ENCODE measurements around the gene NT5DC3. TPM values are rescaled to one million over a fixed set of nuclear protein-coding genes. Genes with fewer than 3 reads are reported as not detected.

Gene NT5DC3
- total RNA-seq, 1 donor from 2014 or later, result 5.2 TPM

DNA sequence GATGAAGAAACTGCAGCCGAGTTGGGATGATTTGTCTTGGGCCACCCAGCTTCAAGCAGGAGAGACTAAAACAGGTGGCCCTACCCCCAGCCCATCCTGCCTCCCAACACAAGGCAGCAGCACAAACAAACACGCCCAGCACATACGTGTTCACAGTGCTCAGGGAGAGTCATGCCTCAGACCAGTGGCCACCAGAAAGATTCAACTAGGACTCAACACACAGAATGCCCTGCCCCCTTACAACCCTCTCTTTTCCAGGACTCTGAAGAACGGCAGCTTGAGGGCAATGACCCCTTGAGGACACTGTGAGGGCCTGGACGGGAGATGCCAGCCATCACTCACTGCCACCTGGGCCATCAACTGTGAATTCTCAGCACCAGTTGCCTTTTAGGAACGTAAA, 75.0 kb downstream of the NT5DC3 start:
- intact Hi-C loops (cut with DNase I), result no loop called here
- no peak for DNase-seq (ENCODE audit: extremely low spot score in 2 of 2)
- Histone ChIP-seq H3K9me3 (no peaks in the 10 kb centered on the region), H3K4me3 (no peak overlapping the region), H3K4me1 (no peaks in the 10 kb centered on the region), H3K36me3 (peaks cover 0 to 25% of the 10 kb centered on the region in 2 donors), H3K27me3 (no peaks in the 10 kb centered on the region), H3K27ac (no peak overlapping the region)
- no peak for TF ChIP-seq POLR2AphosphoS5 (IDR thresholded peaks at IDR 0.05; ENCODE audit: insufficient read depth in 1 of 2, low read depth in 1 of 2)
- TF ChIP-seq, protein P1, sequence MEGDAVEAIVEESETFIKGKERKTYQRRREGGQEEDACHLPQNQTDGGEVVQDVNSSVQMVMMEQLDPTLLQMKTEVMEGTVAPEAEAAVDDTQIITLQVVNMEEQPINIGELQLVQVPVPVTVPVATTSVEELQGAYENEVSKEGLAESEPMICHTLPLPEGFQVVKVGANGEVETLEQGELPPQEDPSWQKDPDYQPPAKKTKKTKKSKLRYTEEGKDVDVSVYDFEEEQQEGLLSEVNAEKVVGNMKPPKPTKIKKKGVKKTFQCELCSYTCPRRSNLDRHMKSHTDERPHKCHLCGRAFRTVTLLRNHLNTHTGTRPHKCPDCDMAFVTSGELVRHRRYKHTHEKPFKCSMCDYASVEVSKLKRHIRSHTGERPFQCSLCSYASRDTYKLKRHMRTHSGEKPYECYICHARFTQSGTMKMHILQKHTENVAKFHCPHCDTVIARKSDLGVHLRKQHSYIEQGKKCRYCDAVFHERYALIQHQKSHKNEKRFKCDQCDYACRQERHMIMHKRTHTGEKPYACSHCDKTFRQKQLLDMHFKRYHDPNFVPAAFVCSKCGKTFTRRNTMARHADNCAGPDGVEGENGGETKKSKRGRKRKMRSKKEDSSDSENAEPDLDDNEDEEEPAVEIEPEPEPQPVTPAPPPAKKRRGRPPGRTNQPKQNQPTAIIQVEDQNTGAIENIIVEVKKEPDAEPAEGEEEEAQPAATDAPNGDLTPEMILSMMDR (IDR thresholded peaks at IDR 0.05), result no peak
- TF ChIP-seq POLR2A (IDR thresholded peaks at IDR 0.05), result no peak

DNA sequence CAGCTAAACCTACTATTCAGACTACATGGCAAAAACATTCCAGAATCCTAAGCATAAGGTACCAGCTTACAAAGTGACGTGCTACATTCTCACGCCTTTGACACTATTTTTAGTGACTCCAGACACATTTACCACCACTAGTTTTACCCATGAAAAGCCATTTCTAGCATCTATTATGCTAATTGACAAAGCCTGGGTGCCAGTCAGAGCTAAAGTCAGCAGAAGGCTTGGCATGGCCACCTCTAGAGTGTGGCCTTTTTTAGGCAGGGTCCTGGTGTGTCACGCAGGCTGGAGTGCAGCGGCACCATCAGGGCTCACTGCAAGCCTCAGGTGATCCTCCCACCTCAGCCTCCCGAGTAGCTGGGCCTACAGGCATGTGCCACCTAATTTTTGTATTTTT, 75.7 kb downstream of the NT5DC3 start:
- Histone ChIP-seq H3K27ac (no peak overlapping the region), H3K4me1 (no peaks in the 10 kb centered on the region), H3K27me3 (no peaks in the 10 kb centered on the region), H3K4me3 (no peak overlapping the region), H3K9me3 (no peaks in the 10 kb centered on the region), H3K36me3 (peaks cover 0 to 21% of the 10 kb centered on the region in 2 donors)
- intact Hi-C loops (cut with DNase I), result no loop called here
- TF ChIP-seq, protein P1 (IDR thresholded peaks at IDR 0.05), result no peak
- TF ChIP-seq POLR2AphosphoS5 (IDR thresholded peaks at IDR 0.05; ENCODE audit: insufficient read depth in 1 of 2, low read depth in 1 of 2), result no peak
- no peak for DNase-seq (ENCODE audit: extremely low spot score in 2 of 2)

DNA sequence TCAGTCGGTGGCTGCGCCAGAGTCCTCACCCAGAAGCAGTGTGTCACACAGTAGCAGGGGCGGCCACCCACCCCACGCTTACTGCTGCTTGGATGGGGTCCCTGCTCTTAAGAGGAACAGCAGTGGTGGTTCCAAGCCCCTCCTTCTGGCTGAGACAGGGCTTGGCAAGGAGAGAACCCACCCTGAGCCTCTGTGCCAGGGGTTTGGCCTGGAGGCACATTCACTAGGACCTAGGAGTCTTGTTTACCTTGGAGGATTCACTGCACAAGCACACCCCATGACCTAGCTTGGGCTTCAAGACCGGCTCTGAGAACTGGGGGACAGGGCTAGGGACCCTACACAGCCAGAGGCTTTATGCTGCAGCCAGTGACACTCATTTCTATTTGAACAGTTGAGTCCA, 78.6 kb downstream of the NT5DC3 start:
- intact Hi-C loops (cut with DNase I), result no loop called here
- Histone ChIP-seq H3K27ac (no peak overlapping the region), H3K4me3 (no peak overlapping the region)

DNA sequence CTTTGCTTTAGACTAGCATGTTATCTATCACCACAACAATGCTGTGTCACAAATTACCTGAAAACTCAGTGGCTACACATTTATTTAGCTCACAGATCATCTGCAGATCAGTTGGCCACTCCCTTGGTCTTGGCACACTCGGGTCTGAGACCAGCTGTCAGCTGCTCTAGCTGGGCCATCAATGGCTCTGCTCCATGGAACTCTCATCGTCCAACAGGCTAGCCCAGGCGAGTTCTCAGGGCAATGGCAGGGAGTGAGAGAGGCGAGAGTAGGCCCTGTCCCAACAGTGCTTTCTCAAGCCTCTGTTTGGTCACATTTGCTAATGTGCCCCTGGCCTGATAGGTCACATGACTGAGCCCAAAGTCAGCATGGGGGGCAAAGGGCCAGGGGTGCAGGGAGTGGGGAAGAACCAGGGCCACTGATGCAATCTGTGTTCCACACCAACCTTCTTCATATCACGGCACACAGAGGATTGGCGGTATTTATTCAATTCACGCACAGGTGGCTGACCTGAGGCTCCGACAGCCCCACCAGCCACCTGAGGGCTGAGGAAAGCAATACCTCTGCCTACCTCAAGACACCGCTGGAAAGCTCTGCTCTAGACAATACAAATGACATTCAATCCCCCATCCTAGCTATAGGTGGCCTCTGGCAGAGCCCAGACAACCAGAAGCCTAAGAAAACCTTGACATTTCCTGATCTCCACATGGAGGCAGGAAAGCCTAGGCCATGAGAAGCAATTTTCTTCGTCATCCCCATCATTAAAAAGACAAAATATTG, 82.5 kb downstream of the NT5DC3 start:
- intact Hi-C loops (cut with DNase I), result no loop called here
- no peaks in the 10 kb centered on the region for H3K4me1 ChIP-seq
- peaks cover 0 to 3% of the 10 kb centered on the region in 2 donors for H3K36me3 ChIP-seq
- H3K9me3 ChIP-seq, result no peaks in the 10 kb centered on the region
- H3K4me3 ChIP-seq, result no peak overlapping the region
- H3K27ac ChIP-seq, result no peak overlapping the region
- TF ChIP-seq, protein P1 (IDR thresholded peaks at IDR 0.05), result no peak
- TF ChIP-seq POLR2A (IDR thresholded peaks at IDR 0.05) (no peak), POLR2AphosphoS5 (IDR thresholded peaks at IDR 0.05; ENCODE audit: insufficient read depth in 1 of 2, low read depth in 1 of 2) (no peak)
- DNase-seq (ENCODE audit: extremely low spot score in 2 of 2), result no peak
- H3K27me3 ChIP-seq, result no peaks in the 10 kb centered on the region

More for the DNA sequence above, 78.6 kb downstream of the NT5DC3 start:
- Histone ChIP-seq H3K4me1 (no peaks in the 10 kb centered on the region), H3K9me3 (no peaks in the 10 kb centered on the region), H3K36me3 (peaks cover 0 to 12% of the 10 kb centered on the region in 2 donors), H3K27me3 (no peaks in the 10 kb centered on the region)
- TF ChIP-seq, protein P1 (IDR thresholded peaks at IDR 0.05), result no peak
- TF ChIP-seq POLR2A (IDR thresholded peaks at IDR 0.05), result no peak
- no peak for TF ChIP-seq POLR2AphosphoS5 (IDR thresholded peaks at IDR 0.05; ENCODE audit: insufficient read depth in 1 of 2, low read depth in 1 of 2)
- DNase-seq (ENCODE audit: extremely low spot score in 2 of 2), result no peak

DNA sequence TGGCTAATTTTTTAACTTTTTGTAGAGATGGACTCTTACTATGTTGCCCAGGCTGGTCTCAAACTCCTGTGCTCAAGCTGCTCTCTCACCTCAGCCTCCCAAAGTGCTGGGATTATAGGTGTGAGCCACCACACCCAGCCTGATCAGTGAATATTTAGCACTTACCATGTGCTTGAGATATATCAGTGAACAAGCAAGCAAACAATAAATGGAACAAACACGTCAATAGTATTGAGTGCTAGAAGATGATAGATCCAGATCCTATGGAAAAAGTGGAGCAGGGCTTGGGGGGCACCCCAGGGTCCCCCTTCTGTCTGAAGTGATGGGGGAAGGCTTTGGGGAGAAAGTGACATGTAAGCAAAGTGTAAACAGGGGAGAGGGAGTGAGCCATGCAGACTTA, 83.8 kb downstream of the NT5DC3 start:
- no peak for TF ChIP-seq POLR2AphosphoS5 (IDR thresholded peaks at IDR 0.05; ENCODE audit: insufficient read depth in 1 of 2, low read depth in 1 of 2)
- TF ChIP-seq, protein P1 (IDR thresholded peaks at IDR 0.05), result no peak
- TF ChIP-seq POLR2A (IDR thresholded peaks at IDR 0.05), result no peak
- no peaks in the 10 kb centered on the region for H3K9me3 ChIP-seq
- no peak overlapping the region for H3K27ac ChIP-seq
- no peak for DNase-seq (ENCODE audit: extremely low spot score in 2 of 2)
- no peak overlapping the region for H3K4me3 ChIP-seq
- H3K27me3 ChIP-seq, result no peaks in the 10 kb centered on the region
- H3K4me1 ChIP-seq, result no peaks in the 10 kb centered on the region
- no peaks in the 10 kb centered on the region for H3K36me3 ChIP-seq
- intact Hi-C loops (cut with DNase I), result no loop called here
